ENCODE data around the gene GCK.
A peak's percentile ranks its signal among the peaks of the same experiment; 100 is the strongest.

Gene GCK

GRCh38 chr7:44106311-44107065 lies 82.8 kb downstream of the GCK start:
- peaks cover 85% of the 10 kb centered on the region for H3K4me1 ChIP-seq (ENCODE audit: insufficient read depth, low read length)
- H2AFZ ChIP-seq (ENCODE audit: low read depth, low read length), result no peak overlapping the region
- peaks cover 71% of the 10 kb centered on the region for H4K20me1 ChIP-seq (ENCODE audit: insufficient read depth, low read length)
- peak overlapping the region; percentile 94 for H3K9ac ChIP-seq (ENCODE audit: low read depth, low read length)
- ATAC-seq (ENCODE audit: insufficient read depth, low read depth) (no peak), DNase-seq (no peak)
- peak overlapping the region; percentile 98 for H3K4me2 ChIP-seq (ENCODE audit: insufficient read depth, low read length)
- H3K79me2 ChIP-seq (ENCODE audit: insufficient read depth, low read length), result peaks cover 85% of the 10 kb centered on the region
- H3K27me3 ChIP-seq (ENCODE audit: insufficient read depth, low read length, poor library complexity), result no peaks in the 10 kb centered on the region
- TF ChIP-seq CTCF (IDR thresholded peaks at IDR 0.05; ENCODE audit: borderline replicate concordance, extremely low read depth, low read length, poor library complexity, severe bottlenecking) (no peak), EZH2 (IDR thresholded peaks at IDR 0.05; ENCODE audit: borderline replicate concordance, low read depth, low read length, severe bottlenecking) (no peak)
- peak overlapping the region; percentile 86 for H3K27ac ChIP-seq (ENCODE audit: low read length)
- no peaks in the 10 kb centered on the region for H3K9me3 ChIP-seq (ENCODE audit: insufficient read depth, low read length, severe bottlenecking)
- H3K36me3 ChIP-seq (ENCODE audit: insufficient read depth, low read length), result peaks cover 72% of the 10 kb centered on the region
- peak overlapping the region; percentile 68 to 92; a peak in 3 of 4 replicates for H3K4me3 ChIP-seq (ENCODE audit: low read depth in 1 of 2, low read length in 2 of 2)

DNA sequence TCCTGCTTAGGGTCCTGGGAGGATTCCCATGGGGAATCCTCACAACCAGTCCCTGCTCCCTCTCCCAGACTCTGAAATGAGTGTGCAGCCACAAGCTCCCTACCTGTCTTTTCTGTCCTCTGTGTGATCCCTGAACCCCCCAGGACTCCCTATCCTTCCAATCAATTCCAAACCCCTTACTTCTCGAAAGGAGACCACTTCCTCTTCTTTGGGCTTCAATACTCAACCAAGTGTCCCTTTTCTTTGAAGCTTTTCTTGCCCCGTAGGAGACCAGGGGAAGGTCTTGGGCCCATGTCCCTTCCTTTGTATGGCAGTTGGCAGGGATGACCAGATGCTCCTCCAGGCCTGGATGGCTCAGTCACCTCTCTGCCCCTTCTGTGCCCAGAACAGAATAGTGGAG lies 83.4 kb downstream of the GCK start:
- TF ChIP-seq CTCF (IDR thresholded peaks at IDR 0.05; ENCODE audit: borderline replicate concordance, extremely low read depth, low read length, poor library complexity, severe bottlenecking), result no peak
- no peak for TF ChIP-seq EZH2 (IDR thresholded peaks at IDR 0.05; ENCODE audit: borderline replicate concordance, low read depth, low read length, severe bottlenecking)
- Histone ChIP-seq H3K27me3 (ENCODE audit: insufficient read depth, low read length, poor library complexity) (no peaks in the 10 kb centered on the region), H2AFZ (ENCODE audit: low read depth, low read length) (no peak overlapping the region), H3K27ac (ENCODE audit: low read length) (peak overlapping the region; percentile 86), H3K4me3 (ENCODE audit: low read depth in 1 of 2, low read length in 2 of 2) (peak overlapping the region; percentile 68 to 92; a peak in 3 of 4 replicates), H3K36me3 (ENCODE audit: insufficient read depth, low read length) (peaks cover 65% of the 10 kb centered on the region), H3K4me2 (ENCODE audit: insufficient read depth, low read length) (peak overlapping the region; percentile 98), H3K9ac (ENCODE audit: low read depth, low read length) (peak overlapping the region; percentile 94), H3K79me2 (ENCODE audit: insufficient read depth, low read length) (peaks cover 78% of the 10 kb centered on the region), H4K20me1 (ENCODE audit: insufficient read depth, low read length) (peaks cover 64% of the 10 kb centered on the region), H3K4me1 (ENCODE audit: insufficient read depth, low read length) (peaks cover 89% of the 10 kb centered on the region), H3K9me3 (ENCODE audit: insufficient read depth, low read length, severe bottlenecking) (no peaks in the 10 kb centered on the region)
- DNase-seq (no peak), ATAC-seq (ENCODE audit: insufficient read depth, low read depth) (no peak)

- Histone ChIP-seq H3K9me3 (ENCODE audit: insufficient read depth, low read length, severe bottlenecking) (no peaks in the 10 kb centered on the region), H3K4me3 (ENCODE audit: low read depth in 1 of 2, low read length in 2 of 2) (peak overlapping the region; percentile 68 to 92), H3K27ac (ENCODE audit: low read length) (peak overlapping the region; percentile 86), H3K4me1 (ENCODE audit: insufficient read depth, low read length) (peaks cover 89% of the 10 kb centered on the region), H3K27me3 (ENCODE audit: insufficient read depth, low read length, poor library complexity) (no peaks in the 10 kb centered on the region), H3K36me3 (ENCODE audit: insufficient read depth, low read length) (peaks cover 58% of the 10 kb centered on the region), H3K4me2 (ENCODE audit: insufficient read depth, low read length) (peak overlapping the region; percentile 98), H3K9ac (ENCODE audit: low read depth, low read length) (peak overlapping the region; percentile 94), H4K20me1 (ENCODE audit: insufficient read depth, low read length) (peaks cover 57% of the 10 kb centered on the region), H3K79me2 (ENCODE audit: insufficient read depth, low read length) (peaks cover 71% of the 10 kb centered on the region), H2AFZ (ENCODE audit: low read depth, low read length) (peak overlapping the region; percentile 47; the same call in 1 of the 2 replicates)
- TF ChIP-seq EZH2 (IDR thresholded peaks at IDR 0.05; ENCODE audit: borderline replicate concordance, low read depth, low read length, severe bottlenecking) (no peak), CTCF (IDR thresholded peaks at IDR 0.05; ENCODE audit: borderline replicate concordance, extremely low read depth, low read length, poor library complexity, severe bottlenecking) (no peak)
- DNase-seq (no peak), ATAC-seq (ENCODE audit: insufficient read depth, low read depth) (peak; percentile 34)
Measured at GRCh38 chr7:44104860-44105771, 84.1 kb downstream of the GCK start.

Data from DND-41 (cell line).